HG02759 (cell line): ENCODE measurements around the gene MGRN1.

Experiments used
- ATAC-seq: cut with Tn5 transposase; IDR thresholded peaks from one replicate; pipeline ENCODE4 v1.9.1; 2021; ENCODE audit warnings: mild to moderate bottlenecking, moderate library complexity; ENCODE audit not compliant: unreplicated experiment

Gene MGRN1

DNA sequence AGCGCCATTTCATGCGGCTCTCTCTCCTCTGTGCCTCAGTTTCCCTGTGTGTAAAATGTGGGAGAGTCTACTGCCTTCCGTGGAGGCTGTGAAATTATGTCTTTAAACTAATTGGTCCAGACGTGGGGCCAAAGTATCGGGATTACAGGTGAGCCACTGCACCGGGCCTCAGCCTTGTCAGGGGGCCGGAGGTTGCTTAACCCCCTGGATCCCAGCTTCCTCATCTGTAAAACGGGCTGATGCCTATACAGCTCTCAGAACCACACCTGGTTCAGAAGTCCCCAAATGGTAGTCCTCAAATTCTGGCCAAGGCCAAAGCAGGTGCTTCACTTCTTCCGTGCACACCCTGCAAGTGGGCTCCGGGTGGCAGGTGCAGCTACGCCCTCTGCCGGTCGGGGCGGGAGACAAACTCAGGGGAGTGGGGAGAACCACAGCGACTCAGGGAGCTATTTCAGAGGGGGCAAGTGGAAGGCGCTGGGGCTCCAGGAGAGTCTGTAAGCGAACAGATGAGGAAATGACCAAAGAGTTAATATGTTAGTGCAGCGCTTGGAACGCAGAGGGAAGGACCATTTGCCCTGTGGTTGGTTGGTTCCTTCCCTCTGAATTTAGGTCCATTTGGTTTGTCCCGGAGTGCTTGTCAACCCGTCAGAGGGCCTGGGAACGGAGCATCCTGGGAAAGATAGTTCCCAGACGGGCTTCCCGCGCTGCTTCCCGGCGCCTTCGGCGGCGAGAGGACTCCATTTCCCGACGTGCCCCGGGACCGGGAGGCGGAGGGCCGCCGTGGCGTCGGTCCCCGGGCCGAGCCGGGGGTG lies at the start of gene MGRN1:
MGRN1 (plus strand) TSS at position 812 of the 812 bp plus-strand sequence. CDS start 135 bp downstream, outside the sequence.
- peak; percentile 74 for ATAC-seq

DNA sequence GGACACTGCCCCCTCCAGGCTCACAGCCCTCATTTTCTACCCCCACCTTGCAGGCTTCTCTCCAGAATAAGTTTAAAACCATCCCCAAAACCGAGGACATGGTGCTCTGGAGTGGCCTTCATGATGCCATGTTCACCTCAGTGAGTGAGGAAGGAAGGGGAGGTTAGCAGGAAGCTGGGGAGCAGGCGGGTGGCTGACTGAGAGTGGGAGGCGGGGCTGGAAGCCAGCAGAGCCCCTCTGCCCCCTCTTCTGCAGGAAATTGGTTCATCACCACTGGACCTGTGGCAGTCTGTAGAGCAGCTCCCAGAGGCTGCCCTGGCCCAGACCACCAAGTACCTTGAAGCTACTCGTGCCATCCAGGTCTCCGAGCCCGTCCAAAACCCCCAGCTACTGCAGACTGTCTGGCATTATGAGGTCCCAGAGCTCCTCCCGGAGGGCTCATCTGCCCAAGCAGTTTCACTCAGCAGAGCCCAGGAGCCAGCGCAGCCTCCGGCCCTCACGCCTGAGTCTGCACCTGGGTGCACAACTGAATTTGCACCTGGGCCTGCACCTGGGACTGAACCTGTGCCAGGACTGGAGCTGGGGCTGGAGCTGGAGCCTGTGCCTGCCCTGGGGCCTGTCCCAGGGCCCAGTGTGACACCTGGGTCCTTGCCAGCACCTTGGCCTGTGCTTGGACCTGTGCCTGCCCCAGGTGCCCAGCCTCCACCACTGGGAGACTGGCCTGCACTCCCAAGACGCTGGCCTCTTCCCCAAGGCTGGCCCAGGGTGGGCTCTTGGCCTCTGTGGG lies 49.5 kb upstream of the MGRN1 start:
- no peak for ATAC-seq

DNA sequence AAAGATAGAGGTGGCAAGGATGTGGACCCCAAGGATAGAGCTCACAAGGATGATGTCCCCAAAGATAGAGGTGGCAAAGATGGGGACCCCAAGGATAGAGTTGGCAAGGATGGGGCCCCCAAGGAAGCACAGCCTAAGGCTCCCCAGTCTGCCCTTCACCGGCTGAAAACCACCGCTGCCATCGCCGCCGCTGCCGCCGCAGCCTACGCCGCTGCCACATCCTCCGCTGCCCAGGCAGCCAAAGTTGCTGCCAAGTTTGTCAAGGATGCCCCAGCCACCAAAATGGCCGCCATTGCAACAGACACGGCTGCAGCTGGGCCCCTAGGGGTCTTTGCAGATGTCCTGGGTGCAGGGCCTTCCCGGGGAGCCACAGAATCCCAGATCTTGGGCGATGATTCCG lies 48.6 kb upstream of the MGRN1 start:
- no peak for ATAC-seq

DNA sequence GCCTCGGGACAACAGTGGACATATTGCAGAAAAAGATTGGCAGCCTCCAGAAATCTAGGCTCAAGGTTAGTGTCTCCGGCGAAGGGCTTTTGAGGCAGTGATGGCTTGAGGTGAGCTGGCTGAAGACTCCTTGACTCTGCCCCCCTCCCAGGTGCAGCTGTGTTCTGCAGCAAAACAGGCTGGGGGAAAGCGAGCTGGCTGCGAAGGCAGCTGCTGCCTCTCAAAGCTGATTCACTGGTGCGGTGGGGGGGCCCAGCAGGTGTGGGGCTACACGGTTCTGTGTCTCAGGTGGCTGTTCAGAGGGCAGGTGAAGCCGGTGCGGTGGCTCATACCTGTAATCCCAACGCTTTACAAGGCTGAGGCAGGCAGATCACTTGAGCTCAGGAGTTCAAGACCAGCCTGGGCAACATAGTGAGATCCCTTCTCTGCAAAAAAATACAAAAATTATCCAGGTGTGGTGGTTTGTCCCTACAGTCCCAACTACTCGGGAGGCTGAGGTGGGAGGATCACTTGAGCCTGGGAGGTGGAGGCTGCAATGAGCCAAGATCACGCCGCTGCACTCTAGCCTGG lies 45.6 kb upstream of the MGRN1 start:
- no peak for ATAC-seq

GRCh38 chr16:4580250-4580649 lies 44.4 kb upstream of the MGRN1 start:
- no peak for ATAC-seq

- no peak for ATAC-seq
Measured at GRCh38 chr16:4583906-4584305, 40.7 kb upstream of the MGRN1 start.

DNA sequence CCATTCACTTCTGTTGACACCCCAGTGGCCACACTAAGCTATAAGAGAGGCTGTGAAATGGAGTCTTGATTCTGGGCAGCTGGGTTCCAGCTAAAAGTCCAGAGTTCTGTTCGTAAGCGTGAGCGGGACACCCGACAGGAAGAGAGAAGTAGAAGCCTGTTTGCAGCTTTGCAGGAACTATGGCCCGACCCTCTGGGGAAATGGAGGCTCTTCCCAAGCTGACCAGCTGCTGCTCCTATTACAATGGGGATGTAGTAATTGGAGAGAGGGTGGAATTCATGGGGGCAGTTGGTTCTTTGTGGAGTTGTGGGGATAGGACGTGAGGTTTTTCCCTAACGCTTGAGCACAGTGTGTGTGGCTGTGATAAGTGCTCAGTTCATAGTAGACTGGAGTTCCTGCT lies 38.3 kb upstream of the MGRN1 start:
- ATAC-seq, result no peak

- ATAC-seq, result no peak
Measured at GRCh38 chr16:4588386-4588785, 36.2 kb upstream of the MGRN1 start.

DNA sequence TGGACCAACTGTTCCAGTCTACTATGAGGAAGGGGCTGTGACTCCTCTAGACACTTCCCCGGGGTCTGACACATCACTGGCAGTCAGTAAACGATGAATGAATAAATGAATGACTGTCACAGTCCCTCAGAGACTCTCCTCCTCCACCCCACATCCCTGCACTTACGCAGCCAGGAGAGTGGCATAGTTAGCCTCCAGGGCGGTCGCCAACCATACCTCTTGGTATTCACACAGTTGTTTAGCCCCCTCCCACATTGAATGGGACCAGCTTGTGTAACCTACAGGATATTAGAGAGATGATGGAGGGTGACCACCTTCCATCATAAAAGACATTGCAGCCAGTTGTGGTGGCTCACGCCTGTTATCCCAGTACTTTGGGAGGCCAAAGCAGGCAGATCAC lies 35.7 kb upstream of the MGRN1 start:
- ATAC-seq, result no peak

DNA sequence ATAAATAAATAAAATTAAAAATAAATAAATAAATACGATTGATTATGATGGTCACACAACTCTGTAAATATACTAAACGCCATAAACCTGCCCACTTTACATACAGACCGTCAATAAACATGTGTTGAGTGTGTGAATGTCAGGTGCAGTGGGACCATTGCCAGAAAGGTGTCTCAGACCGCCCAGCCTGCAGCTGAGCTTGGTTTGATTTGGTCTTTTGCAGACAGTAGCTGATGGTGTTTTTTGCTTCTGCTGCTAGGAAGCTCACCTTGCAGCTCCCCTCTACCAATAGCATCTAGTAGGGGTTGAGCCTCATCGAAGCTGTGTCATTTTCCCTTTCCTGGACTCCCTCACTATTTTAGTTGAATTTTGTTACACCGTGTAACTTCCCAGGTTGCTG lies 33.4 kb upstream of the MGRN1 start:
- no peak for ATAC-seq

DNA sequence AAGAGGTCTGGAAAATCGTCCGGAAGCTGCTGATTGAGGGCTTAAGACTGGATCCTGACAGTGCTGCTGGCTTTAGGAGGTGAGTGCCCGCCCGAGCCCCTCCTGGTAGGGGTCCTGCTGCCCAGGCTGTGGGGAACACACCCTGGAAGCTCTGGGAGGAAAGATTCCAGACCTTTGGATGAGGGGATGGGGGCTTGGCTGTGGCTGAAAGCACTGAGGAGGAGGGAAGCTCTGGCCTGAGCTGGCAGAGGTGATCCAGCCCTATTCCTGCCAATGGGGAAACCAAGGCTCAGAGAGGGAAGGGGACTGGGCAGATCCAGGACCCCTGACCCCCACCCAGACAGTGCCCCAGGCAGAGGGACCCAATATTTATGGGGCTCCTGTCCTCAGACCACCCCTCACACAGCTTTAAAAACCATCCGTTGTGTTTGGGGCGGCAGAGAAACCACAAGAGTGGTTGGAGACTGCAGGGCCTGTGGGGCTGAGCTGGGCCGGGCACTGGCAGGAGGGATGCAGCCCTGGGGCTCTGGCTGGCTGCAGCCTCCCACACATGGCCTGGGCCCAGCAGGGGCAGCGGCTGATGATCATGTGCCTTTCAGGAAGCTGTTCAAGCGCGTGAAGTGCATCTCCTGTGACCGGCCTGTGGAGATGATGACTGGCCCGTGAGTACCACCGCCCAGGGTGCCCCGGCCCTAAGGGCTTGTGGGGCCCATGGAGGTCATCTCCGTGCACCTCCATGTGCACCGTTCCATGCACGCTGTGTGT lies 32.7 kb upstream of the MGRN1 start:
- no peak for ATAC-seq

DNA sequence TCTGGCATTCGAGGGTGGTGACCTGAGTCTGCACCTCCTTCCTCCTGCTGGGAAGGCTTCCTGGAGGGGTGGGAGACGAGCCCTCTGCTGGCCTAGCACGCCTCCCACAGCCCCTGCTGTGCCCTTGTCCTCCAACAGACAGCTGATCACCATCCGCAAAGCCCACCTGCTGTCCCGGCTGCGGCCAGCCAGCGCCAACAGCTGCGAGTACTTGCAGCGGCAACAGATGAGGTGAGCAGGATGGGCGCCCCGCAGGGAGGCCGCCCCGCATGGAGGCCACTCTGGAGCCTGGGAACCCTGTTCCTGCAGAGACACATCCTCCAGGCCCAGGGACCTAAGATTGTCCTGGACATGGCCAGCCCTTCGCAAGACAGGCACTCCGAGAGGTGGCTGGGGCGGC lies 31.5 kb upstream of the MGRN1 start:
- no peak for ATAC-seq

GRCh38 chr16:4594433-4595410 lies 29.9 kb upstream of the MGRN1 start:
- ATAC-seq, result no peak

DNA sequence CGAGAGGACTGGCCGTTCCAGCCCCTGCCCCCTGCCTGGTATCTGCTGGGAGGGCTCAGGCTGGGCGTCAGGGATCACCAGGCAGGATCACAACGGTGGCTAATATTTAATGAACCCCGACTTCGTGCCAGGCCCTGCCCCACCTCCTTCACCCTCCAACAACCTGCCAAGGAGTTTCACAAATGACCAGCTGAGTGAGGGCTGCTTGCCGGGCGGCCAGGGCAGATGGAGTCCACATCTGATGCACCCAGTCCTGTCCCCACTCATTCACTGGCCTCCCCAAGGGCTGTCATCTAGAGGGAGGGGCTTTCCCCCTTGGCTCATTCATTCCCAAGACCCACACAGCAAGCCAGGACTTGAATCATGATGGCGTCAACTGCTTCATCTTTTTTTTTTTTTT lies 27.5 kb upstream of the MGRN1 start:
- ATAC-seq, result no peak

DNA sequence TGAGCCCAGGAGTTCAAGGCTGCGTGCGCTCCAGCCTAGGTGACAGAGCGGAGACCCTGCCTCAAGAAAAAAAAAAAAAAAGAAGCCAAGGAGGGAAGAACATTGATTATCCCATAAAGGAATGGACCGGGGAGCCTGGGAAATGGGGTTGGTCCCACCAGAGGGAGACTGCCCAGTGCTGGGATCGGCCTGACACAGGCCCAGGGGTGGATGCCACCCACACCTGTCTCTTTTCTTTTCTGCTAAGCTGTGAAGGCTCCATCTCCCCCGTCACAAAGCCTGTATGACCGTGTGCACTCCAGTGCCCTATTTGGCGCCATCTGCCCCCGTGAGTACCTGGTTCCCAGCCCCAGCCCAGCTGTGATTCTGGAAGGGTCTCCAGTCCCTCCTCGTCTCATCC lies 25.6 kb upstream of the MGRN1 start:
- ATAC-seq, result no peak

GRCh38 chr16:4599545-4599944 lies 25.1 kb upstream of the MGRN1 start:
- ATAC-seq, result no peak

- no peak for ATAC-seq
Measured at GRCh38 chr16:4601036-4601863, 23.4 kb upstream of the MGRN1 start.

DNA sequence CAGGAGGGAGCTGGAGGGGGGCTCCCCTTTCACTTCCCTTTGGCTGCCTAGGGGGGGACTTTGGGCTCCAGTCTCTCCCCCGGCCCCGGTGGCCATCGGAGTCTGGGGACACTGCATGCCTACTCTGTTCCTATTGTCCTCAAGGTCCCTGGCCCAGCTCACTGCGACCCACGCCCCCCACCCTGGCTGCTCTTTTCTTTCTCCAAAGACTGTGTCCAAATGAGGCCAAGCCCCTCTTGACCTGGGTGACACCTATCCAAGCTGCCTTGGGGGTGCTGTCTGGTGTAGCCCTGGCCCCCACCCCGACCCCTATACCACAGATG lies 22.8 kb upstream of the MGRN1 start:
- no peak for ATAC-seq

DNA sequence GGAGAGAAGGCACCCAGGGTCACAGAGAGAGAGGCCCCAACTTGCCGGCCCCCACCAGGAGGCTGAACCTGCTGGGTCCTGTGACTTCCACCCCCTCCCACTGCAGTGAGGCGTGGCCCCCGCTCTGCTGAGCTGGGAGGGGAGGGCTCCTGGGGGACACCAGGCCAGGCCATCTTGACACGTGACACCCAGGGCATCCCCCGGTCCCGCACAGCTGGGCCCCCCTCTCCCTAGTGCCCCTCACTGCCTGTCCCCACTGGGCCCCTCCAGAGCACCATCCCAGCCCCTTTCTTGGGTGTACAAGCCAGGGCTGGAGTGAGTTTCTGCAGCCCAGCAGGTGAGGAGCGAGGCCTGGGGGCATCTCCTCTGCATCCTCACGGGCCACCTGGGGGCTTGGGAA lies 22.3 kb upstream of the MGRN1 start:
- no peak for ATAC-seq
